NCI-H2029 (cell line): ENCODE data around the gene PDK1.
"Not testable (repeated sequence)": the region's sequence is repeated elsewhere in the genome, so short reads cannot be mapped to it uniquely, and the experiment has no call there.

Experiments used
- DNase-seq: peaks from one replicate; lab custom pipeline; 2025; lab: John Stamatoyannopoulos, UW

PDK1 gene

GRCh38 chr2:172552547-172553291 lies 3.2 kb upstream of the PDK1 start:
- no peak for DNase-seq

GRCh38 chr2:172554352-172555271 lies 1.3 kb upstream of the PDK1 start:
- no peak for DNase-seq

- no peak for DNase-seq
Measured at GRCh38 chr2:172555272-172555521, 693 bp upstream of the PDK1 start.

- peak; percentile 44 for DNase-seq
Measured at GRCh38 chr2:172556284-172557033, 569 bp downstream of the PDK1 start.

- DNase-seq = no peak
Measured at GRCh38 chr2:172558372-172558771, 2.5 kb downstream of the PDK1 start.

GRCh38 chr2:172560721-172561120 lies 4.8 kb downstream of the PDK1 start:
- DNase-seq = no peak

GRCh38 chr2:172561270-172561669 lies 5.4 kb downstream of the PDK1 start:
- no peak for DNase-seq

- no peak for DNase-seq
Measured at GRCh38 chr2:172562298-172562697, 6.4 kb downstream of the PDK1 start.

GRCh38 chr2:172564376-172564775 lies 8.5 kb downstream of the PDK1 start:
- peak; percentile 37 for DNase-seq

GRCh38 chr2:172571245-172571644 lies 15.4 kb downstream of the PDK1 start:
- no peak for DNase-seq

GRCh38 chr2:172572981-172573380 lies 17.1 kb downstream of the PDK1 start:
- DNase-seq = peak; percentile 80

- DNase-seq = no peak
Measured at GRCh38 chr2:172574965-172575364, 19.1 kb downstream of the PDK1 start.

- DNase-seq = no peak
Measured at GRCh38 chr2:172578054-172578453, 22.2 kb downstream of the PDK1 start.

- no peak for DNase-seq
Measured at GRCh38 chr2:172578860-172579512, 23.1 kb downstream of the PDK1 start.

- no peak for DNase-seq
Measured at GRCh38 chr2:172580544-172580943, 24.7 kb downstream of the PDK1 start.

GRCh38 chr2:172582656-172583055 lies 26.8 kb downstream of the PDK1 start:
- no peak for DNase-seq

- no peak for DNase-seq
Measured at GRCh38 chr2:172586245-172586891, 30.5 kb downstream of the PDK1 start.

GRCh38 chr2:172587231-172587630 lies 31.3 kb downstream of the PDK1 start:
- DNase-seq = not testable (repeated sequence)

GRCh38 chr2:172588931-172589330 lies 33.0 kb downstream of the PDK1 start:
- DNase-seq = no peak

GRCh38 chr2:172591386-172591785 lies 35.5 kb downstream of the PDK1 start:
- not testable (repeated sequence) for DNase-seq

GRCh38 chr2:172592190-172592589 lies 36.3 kb downstream of the PDK1 start:
- DNase-seq = not testable (repeated sequence)

GRCh38 chr2:172596776-172597175 lies 40.9 kb downstream of the PDK1 start:
- DNase-seq = no peak
